Mesenteric fat pad (tissue), 1 donor: ENCODE measurements around the gene PLA2G4D. TPM values are rescaled to one million over a fixed set of nuclear protein-coding genes. Genes with fewer than 3 reads are reported as not detected.
"Not testable (repeated sequence)": the region's sequence is repeated elsewhere in the genome, so short reads cannot be mapped to it uniquely, and the experiment has no call there.

ENCODE experiments used
- DNase-seq: peaks from one replicate; pipeline ENCODE4 v3.0.0-alpha.2; 2020; ENCODE audit warnings: low spot score
- total RNA-seq: library from RNA; stranded (reverse); fragmentation: NEBNext Ultra II Directional; extraction: Animal tissue kit (Norgen Biotek cat#: 25700); gene quantifications from one replicate; pipeline ENCODE4 v1.2.1, GENCODE V29; 2021
- donor health status: DM: yes; HTN: yes; CAD: no.

PLA2G4D gene
- total RNA-seq, 1 donor from 2014 or later: not detected

GRCh38 chr15:42092398-42093318 lies 1.7 kb downstream of the PLA2G4D start:
- DNase-seq: no peak

- not testable (repeated sequence) for DNase-seq
Observed at GRCh38 chr15:42091753-42092397, 2.5 kb downstream of the PLA2G4D start.

- DNase-seq: no peak
Observed at GRCh38 chr15:42090781-42091180, 3.6 kb downstream of the PLA2G4D start.

GRCh38 chr15:42090370-42090769 lies 4.0 kb downstream of the PLA2G4D start:
- no peak for DNase-seq

GRCh38 chr15:42089942-42090341 lies 4.4 kb downstream of the PLA2G4D start:
- no peak for DNase-seq

- no peak for DNase-seq
Observed at GRCh38 chr15:42088801-42089640, 5.3 kb downstream of the PLA2G4D start.

GRCh38 chr15:42087926-42088800 lies 6.2 kb downstream of the PLA2G4D start:
- DNase-seq: no peak

- DNase-seq: no peak
Observed at GRCh38 chr15:42087460-42087859, 6.9 kb downstream of the PLA2G4D start.

- no peak for DNase-seq
Observed at GRCh38 chr15:42085721-42086120, 8.6 kb downstream of the PLA2G4D start.

- no peak for DNase-seq
Observed at GRCh38 chr15:42085236-42085605, 9.1 kb downstream of the PLA2G4D start.

GRCh38 chr15:42084465-42085235 lies 9.7 kb downstream of the PLA2G4D start:
- DNase-seq: peak; percentile 92

GRCh38 chr15:42083916-42084315 lies 10.4 kb downstream of the PLA2G4D start:
- DNase-seq: peak; percentile 57

- peak; percentile 87 for DNase-seq
Observed at GRCh38 chr15:42083605-42083908, 10.8 kb downstream of the PLA2G4D start.

GRCh38 chr15:42082823-42083604 lies 11.3 kb downstream of the PLA2G4D start:
- DNase-seq: peak; percentile 75

- DNase-seq: no peak
Observed at GRCh38 chr15:42082141-42082540, 12.2 kb downstream of the PLA2G4D start.

GRCh38 chr15:42080919-42081830 lies 13.2 kb downstream of the PLA2G4D start:
- DNase-seq: peak; percentile 82

- DNase-seq: peak; percentile 57
Observed at GRCh38 chr15:42080186-42080918, 14.0 kb downstream of the PLA2G4D start.
